Tibial nerve (tissue), 3 donors: ENCODE measurements around the gene CADPS2.

Source experiments
- POLR2A ChIP-seq, 2 donors: fragments of 450-650 bp; IDR thresholded peaks; one replicate each; pipeline ENCODE4 v1.6.1; 2017; ENCODE audit warnings: antibody characterized with exemption in 2 of 2, mild to moderate bottlenecking in 2 of 2, moderate library complexity in 2 of 2
- TF ChIP-seq, protein P1 (sequence below), 5 experiments: fragments of 200-600 bp in 3 of 5; fragments of 450-650 bp in 2 of 5; sonication (generic) in 3 of 5; IDR thresholded peaks; one replicate each; pipeline ENCODE4 v1.5.1; 2016 to 2019; ENCODE audit warnings: antibody characterized with exemption in 5 of 5, mild to moderate bottlenecking in 3 of 5, moderate library complexity in 2 of 5

DNA sequence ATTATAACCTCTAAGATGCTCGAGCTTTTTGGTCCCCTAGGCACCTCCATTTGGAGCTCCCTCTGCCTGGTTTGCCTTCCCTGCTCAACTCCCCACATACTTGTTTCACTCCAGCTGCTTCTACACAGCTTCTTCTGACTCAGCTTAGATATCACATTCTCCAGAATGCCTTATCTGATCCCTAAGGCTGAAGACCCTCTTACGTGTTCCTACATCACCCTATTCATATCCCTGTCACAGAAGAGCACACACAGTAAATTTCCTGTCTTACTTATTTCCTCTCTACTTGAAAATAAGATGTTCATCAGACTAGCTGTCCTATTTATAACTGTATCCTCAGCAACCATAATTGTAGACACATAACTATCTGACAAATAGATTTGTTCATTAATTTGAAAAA lies 122.2 kb downstream of the CADPS2 start:
- no peak for TF ChIP-seq POLR2A (IDR thresholded peaks at IDR 0.05)
- TF ChIP-seq, protein P1, sequence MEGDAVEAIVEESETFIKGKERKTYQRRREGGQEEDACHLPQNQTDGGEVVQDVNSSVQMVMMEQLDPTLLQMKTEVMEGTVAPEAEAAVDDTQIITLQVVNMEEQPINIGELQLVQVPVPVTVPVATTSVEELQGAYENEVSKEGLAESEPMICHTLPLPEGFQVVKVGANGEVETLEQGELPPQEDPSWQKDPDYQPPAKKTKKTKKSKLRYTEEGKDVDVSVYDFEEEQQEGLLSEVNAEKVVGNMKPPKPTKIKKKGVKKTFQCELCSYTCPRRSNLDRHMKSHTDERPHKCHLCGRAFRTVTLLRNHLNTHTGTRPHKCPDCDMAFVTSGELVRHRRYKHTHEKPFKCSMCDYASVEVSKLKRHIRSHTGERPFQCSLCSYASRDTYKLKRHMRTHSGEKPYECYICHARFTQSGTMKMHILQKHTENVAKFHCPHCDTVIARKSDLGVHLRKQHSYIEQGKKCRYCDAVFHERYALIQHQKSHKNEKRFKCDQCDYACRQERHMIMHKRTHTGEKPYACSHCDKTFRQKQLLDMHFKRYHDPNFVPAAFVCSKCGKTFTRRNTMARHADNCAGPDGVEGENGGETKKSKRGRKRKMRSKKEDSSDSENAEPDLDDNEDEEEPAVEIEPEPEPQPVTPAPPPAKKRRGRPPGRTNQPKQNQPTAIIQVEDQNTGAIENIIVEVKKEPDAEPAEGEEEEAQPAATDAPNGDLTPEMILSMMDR (IDR thresholded peaks at IDR 0.05) = no peak
